Measurements from ENCODE around the gene CPS1.

CPS1 gene

DNA sequence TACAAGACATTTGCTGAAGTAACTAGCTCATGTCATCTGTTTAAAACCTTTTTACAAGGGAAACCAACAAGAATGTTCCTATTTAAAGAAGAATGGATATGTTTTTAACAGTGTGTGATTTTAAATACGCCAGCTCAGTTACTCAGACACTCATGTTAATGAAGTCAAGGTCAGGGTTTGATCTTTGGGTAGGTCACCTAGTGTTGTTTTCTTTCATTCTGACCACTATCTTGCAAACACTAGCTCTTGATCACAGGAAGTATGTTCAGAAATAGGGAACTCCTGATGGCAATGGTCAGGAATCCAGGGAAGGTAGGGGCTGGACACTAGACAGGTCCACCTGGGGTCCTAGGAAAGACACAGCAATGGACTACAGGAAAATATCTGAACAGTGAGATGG lies 116.7 kb downstream of the CPS1 start:
- TF ChIP-seq CTCF (IDR thresholded peaks at IDR 0.05; ENCODE audit: low read depth, low read length), result no peak

DNA sequence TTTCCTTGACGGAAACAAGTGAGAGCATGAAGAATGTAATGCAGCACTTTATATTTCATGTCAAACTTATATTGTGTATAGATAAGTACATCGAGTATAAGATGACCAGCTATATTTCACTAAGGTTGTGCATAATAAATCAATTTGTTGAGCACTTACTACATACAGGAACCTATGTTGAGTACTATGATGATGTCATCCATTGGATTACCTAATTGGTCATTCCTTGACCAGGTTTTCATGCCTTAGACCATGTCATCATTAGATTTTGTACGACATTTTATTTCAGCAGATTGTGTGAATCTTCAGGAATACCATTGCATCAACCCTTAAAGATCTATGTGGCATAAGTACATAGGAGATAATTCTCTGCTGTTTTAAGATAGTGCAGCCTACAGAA lies 119.7 kb downstream of the CPS1 start:
- DNase-seq (ENCODE audit: low read depth in 2 of 2), result no peak
- no peak for TF ChIP-seq CTCF (IDR thresholded peaks at IDR 0.05; ENCODE audit: low read depth, low read length)
- no peak overlapping the region for H3K4me3 ChIP-seq (replicated peaks in 1 of 2; ENCODE audit: low read depth in 2 of 2, low read length in 2 of 2)

More for the DNA sequence above, 116.7 kb downstream of the CPS1 start:
- no peak overlapping the region for H3K4me3 ChIP-seq (replicated peaks in 1 of 2; ENCODE audit: low read depth in 2 of 2, low read length in 2 of 2)
- DNase-seq (ENCODE audit: low read depth in 2 of 2), result no peak

- H3K4me3 ChIP-seq (replicated peaks in 1 of 2; ENCODE audit: low read depth in 2 of 2, low read length in 2 of 2), result no peak overlapping the region
- TF ChIP-seq CTCF (IDR thresholded peaks at IDR 0.05; ENCODE audit: low read depth, low read length), result no peak
- DNase-seq (ENCODE audit: low read depth in 2 of 2), result no peak
These were observed 125.1 kb downstream of the CPS1 start for GRCh38 chr2:210681491-210681890.

GRCh38 chr2:210686401-210686800 lies 130.0 kb downstream of the CPS1 start:
- H3K4me3 ChIP-seq (replicated peaks in 1 of 2; ENCODE audit: low read depth in 2 of 2, low read length in 2 of 2), result no peak overlapping the region
- TF ChIP-seq CTCF (IDR thresholded peaks at IDR 0.05; ENCODE audit: low read depth, low read length), result no peak
- DNase-seq (ENCODE audit: low read depth in 2 of 2), result no peak

DNA sequence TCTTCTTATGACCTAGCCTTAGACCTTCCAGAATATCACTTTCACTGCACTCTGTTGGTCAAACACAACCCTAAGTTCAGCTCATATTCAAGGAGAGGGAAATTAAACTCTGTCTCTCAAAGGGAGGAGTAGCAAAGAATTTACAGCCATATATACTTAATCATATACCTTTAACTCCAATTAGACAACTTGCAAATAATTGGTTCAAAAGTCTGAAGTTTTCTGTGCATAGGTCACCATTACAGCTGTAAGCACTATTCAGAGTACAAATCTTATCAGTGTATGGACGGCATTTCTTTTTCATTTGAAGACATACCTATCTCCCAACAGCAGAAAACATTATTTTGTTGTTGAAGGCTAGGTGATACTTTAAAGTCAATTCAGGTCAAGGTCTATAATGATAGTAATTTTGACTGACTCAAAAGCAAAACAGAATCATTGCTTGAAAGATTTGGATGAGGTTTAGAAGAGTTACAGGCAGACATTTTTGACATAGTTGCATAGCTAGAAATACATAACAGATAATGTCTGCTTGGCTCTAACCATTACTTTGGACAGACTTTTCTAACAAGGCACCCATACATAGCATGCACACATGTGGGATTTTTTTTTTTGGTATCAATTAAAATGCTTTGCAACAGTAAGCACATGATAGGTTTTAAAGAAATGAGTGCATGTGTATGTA lies 131.5 kb downstream of the CPS1 start:
- no peak for TF ChIP-seq CTCF (IDR thresholded peaks at IDR 0.05; ENCODE audit: low read depth, low read length)
- no peak overlapping the region for H3K4me3 ChIP-seq (replicated peaks in 1 of 2; ENCODE audit: low read depth in 2 of 2, low read length in 2 of 2)
- no peak for DNase-seq (ENCODE audit: low read depth in 2 of 2)

DNA sequence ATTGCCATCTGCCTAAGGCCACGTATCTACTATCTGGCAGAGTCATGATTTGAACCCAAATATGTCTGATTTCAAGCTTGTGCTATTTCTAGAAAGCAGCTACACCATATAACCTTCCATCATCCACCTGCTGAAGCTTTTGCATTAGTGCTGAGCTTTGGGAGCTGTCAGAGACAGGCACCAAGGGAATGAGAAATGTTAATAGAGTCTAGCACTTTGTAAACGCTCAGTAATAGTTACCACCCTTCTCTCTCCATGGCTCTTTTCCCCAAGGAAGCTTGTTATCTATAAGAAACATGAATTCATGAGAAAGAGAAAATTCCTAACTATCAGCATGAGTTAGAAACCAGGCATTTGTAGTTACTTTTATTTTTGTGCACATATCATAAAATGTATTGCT lies 151.5 kb downstream of the CPS1 start:
- TF ChIP-seq CTCF (IDR thresholded peaks at IDR 0.05; ENCODE audit: low read depth, low read length), result no peak
- DNase-seq (ENCODE audit: low read depth in 2 of 2), result no peak

DNA sequence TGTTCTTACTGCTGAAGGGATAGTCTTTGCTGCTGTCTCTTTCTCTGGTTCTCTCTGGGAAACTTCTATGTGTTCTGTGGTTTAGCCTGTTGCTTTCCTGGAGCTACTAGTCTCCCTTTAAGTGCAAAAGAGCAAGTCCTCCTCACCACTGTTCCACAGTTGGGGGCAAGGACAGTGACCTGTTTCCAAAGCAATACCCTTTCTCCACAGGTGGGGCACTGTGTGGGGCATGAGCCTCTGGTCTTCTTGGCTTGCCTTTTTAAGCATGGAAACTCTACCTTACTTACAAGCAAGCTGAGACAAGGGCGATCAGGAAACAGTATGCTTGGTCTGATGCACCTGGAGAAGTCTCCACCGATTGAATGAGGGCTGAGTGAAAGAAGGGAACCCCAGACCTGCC lies 156.7 kb downstream of the CPS1 start:
- H3K4me3 ChIP-seq (replicated peaks in 1 of 2; ENCODE audit: low read depth in 2 of 2, low read length in 2 of 2), result no peak overlapping the region
- no peak for TF ChIP-seq CTCF (IDR thresholded peaks at IDR 0.05; ENCODE audit: low read depth, low read length)
- DNase-seq (ENCODE audit: low read depth in 2 of 2), result no peak

More for the DNA sequence above, 151.5 kb downstream of the CPS1 start:
- H3K4me3 ChIP-seq (replicated peaks in 1 of 2; ENCODE audit: low read depth in 2 of 2, low read length in 2 of 2), result no peak overlapping the region
